OCI-LY1 (cell line): ENCODE results near the gene NR6A1.

Experiments
- H2AFZ ChIP-seq: fragments of 200-600 bp; sonication (generic), shearing (Covaris generic); 2 replicates; pipeline ENCODE4 v1.6.0; 2014; ENCODE audit warnings: antibody characterized with exemption, mild to moderate bottlenecking, low read length
- H3F3A ChIP-seq: fragments of 200-600 bp; sonication (generic), shearing (Covaris generic); 2 replicates; pipeline ENCODE4 v1.6.0; 2014; ENCODE audit warnings: mild to moderate bottlenecking, antibody characterized with exemption, low read length, moderate library complexity; ENCODE audit not compliant: insufficient read depth
- H3K27ac ChIP-seq: fragments of 200-600 bp; sonication (generic); 2 replicates; pipeline ENCODE4 v1.5.1; 2014; ENCODE audit warnings: low read length, mixed run types, mild to moderate bottlenecking, low read depth; ENCODE audit not compliant: poor library complexity, severe bottlenecking
- H3K27me3 ChIP-seq: fragments of 200-600 bp; sonication (generic); 2 replicates; pipeline ENCODE4 v1.6.0; 2014; ENCODE audit warnings: antibody characterized with exemption, mild to moderate bottlenecking, low read length, moderate library complexity; ENCODE audit not compliant: insufficient read depth
- H3K36me3 ChIP-seq: fragments of 200-600 bp; sonication (generic); 2 replicates; pipeline ENCODE4 v1.6.1; 2014; ENCODE audit warnings: mild to moderate bottlenecking, antibody characterized with exemption, low read length, moderate library complexity, mixed read lengths; ENCODE audit not compliant: insufficient read depth
- H3K4me1 ChIP-seq: fragments of 200-600 bp; sonication (generic); 2 replicates; pipeline ENCODE4 v1.5.1; 2014; ENCODE audit warnings: mild to moderate bottlenecking, low read length, moderate library complexity; ENCODE audit not compliant: insufficient read depth, severe bottlenecking
- H3K4me2 ChIP-seq: fragments of 200-600 bp; sonication (generic), shearing (Covaris generic); 2 replicates; pipeline ENCODE4 v1.6.1; 2014; ENCODE audit warnings: low read length
- H3K4me3 ChIP-seq: fragments of 200-600 bp; sonication (generic); 2 replicates; pipeline ENCODE4 v1.5.1; 2014; ENCODE audit warnings: low read length, low read depth, mild to moderate bottlenecking, mixed read lengths; ENCODE audit not compliant: poor library complexity, severe bottlenecking
- H3K79me2 ChIP-seq: fragments of 200-600 bp; shearing (Covaris generic); 2 replicates; pipeline ENCODE4 v1.6.1; 2016; ENCODE audit warnings: mixed run types, low read length, mixed read lengths; ENCODE audit not compliant: insufficient read depth
- H3K9ac ChIP-seq: fragments of 200-600 bp; sonication (generic), shearing (Covaris generic); 2 replicates; pipeline ENCODE4 v1.6.1; 2014; ENCODE audit warnings: mild to moderate bottlenecking, low read length, mixed read lengths
- H3K9me2 ChIP-seq: fragments of 200-600 bp; sonication (generic), shearing (Covaris generic); 2 replicates; pipeline ENCODE4 v1.6.1; 2014; ENCODE audit warnings: low read depth, mild to moderate bottlenecking, low read length, mixed read lengths
- H3K9me3 ChIP-seq: fragments of 200-600 bp; shearing (Covaris generic); 2 replicates; pipeline ENCODE4 v1.6.1; 2014; ENCODE audit warnings: low read length, mixed read lengths
- H4K20me1 ChIP-seq: fragments of 200-600 bp; sonication (generic), shearing (Covaris generic); 2 replicates; pipeline ENCODE4 v1.6.0; 2016; ENCODE audit warnings: mild to moderate bottlenecking, low read length; ENCODE audit not compliant: insufficient read depth
- CTCF ChIP-seq: fragments of 200-600 bp; sonication (generic), shearing (Covaris generic); IDR thresholded peaks from 2 replicates; pipeline ENCODE4 v1.5.1; 2017; ENCODE audit warnings: mild to moderate bottlenecking, antibody characterized with exemption, low read length, moderate library complexity, mixed read lengths
- EZH2 ChIP-seq: fragments of 200-600 bp; sonication (generic), shearing (Covaris generic); IDR thresholded peaks from 2 replicates; pipeline ENCODE4 v1.8.0; 2017; ENCODE audit warnings: borderline replicate concordance, mixed run types, mild to moderate bottlenecking, antibody characterized with exemption, low read length, moderate library complexity, mixed read lengths

NR6A1 gene

GRCh38 chr9:124499216-124499615 lies 271.9 kb downstream of the NR6A1 start:
- Histone ChIP-seq H3K79me2 (no peaks in the 10 kb centered on the region), H3F3A (no peaks in the 10 kb centered on the region), H3K9ac (no peak overlapping the region), H3K9me3 (no peaks in the 10 kb centered on the region), H3K9me2 (no peaks in the 10 kb centered on the region), H3K4me3 (no peak overlapping the region), H4K20me1 (no peaks in the 10 kb centered on the region), H3K27me3 (no peaks in the 10 kb centered on the region), H3K27ac (no peak overlapping the region), H3K36me3 (no peaks in the 10 kb centered on the region), H3K4me2 (no peak overlapping the region), H3K4me1 (no peaks in the 10 kb centered on the region), H2AFZ (no peak overlapping the region)
- TF ChIP-seq EZH2 (no peak), CTCF (no peak)

DNA sequence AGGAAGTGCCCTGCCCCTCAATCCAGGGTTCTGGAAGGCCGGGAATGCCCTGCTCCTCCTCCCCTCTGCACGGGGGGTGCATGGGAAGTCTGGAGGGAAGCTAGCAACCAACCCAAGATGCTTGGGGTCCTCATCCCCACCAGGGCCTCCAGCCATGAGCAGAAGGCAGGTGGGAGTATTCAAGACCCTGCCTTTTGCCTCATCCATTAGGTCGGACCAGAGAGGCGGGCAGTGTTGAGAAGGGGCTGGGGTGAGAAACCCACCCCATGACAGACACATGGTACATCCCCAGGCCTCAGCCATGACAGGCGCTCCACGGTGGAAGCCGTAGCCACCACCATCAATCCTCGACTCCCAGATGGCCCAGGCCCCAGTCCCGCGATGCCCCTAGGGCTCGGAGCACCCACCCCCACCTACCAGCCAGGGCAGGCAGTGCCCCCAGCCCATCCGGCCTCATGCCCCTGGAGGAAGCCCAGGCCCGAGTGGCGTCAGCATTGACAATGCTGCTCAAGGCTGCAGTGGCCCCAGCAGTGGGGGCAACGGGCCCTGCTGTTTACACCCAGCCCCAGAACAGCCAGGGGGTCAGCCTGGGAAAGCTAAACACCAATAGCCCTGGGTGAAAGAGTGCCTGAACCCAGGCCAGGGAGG lies 272.5 kb downstream of the NR6A1 start:
- H3K4me2 ChIP-seq: no peak overlapping the region
- H3K9me3 ChIP-seq: no peaks in the 10 kb centered on the region
- H3K4me3 ChIP-seq: no peak overlapping the region
- H3K36me3 ChIP-seq: no peaks in the 10 kb centered on the region
- H3K79me2 ChIP-seq: no peaks in the 10 kb centered on the region
- H3K4me1 ChIP-seq: no peaks in the 10 kb centered on the region
- H3K9me2 ChIP-seq: no peaks in the 10 kb centered on the region
- no peaks in the 10 kb centered on the region for H3F3A ChIP-seq
- TF ChIP-seq CTCF (no peak), EZH2 (no peak)
- H3K9ac ChIP-seq: no peak overlapping the region
- 0 out of 2 replicates have a peak, but pooled peaks cover 5% of the 10 kb centered on the region for H3K27me3 ChIP-seq
- H3K27ac ChIP-seq: no peak overlapping the region
- no peak overlapping the region for H2AFZ ChIP-seq
- H4K20me1 ChIP-seq: no peaks in the 10 kb centered on the region

- H3K9me3 ChIP-seq: no peaks in the 10 kb centered on the region
- H3K79me2 ChIP-seq: no peaks in the 10 kb centered on the region
- no peak overlapping the region for H3K4me2 ChIP-seq
- H3K36me3 ChIP-seq: no peaks in the 10 kb centered on the region
- H3K9ac ChIP-seq: no peak overlapping the region
- H2AFZ ChIP-seq: no peak overlapping the region
- TF ChIP-seq CTCF (no peak), EZH2 (no peak)
- H3K4me1 ChIP-seq: no peaks in the 10 kb centered on the region
- no peaks in the 10 kb centered on the region for H4K20me1 ChIP-seq
- H3K27me3 ChIP-seq: 0 out of 2 replicates have a peak, but pooled peaks cover 5% of the 10 kb centered on the region
- no peak overlapping the region for H3K27ac ChIP-seq
- no peaks in the 10 kb centered on the region for H3K9me2 ChIP-seq
- no peaks in the 10 kb centered on the region for H3F3A ChIP-seq
- no peak overlapping the region for H3K4me3 ChIP-seq
These were observed 273.1 kb downstream of the NR6A1 start for GRCh38 chr9:124498040-124498439.
